Activated naive CD8-positive, alpha-beta T cell treated with anti-CD3 and anti-CD28 coated beads for 36 hours (primary cell): ENCODE data around the gene ZNF276. TPM values are rescaled to one million over a fixed set of nuclear protein-coding genes. Genes with fewer than 3 reads are reported as not detected.
A peak's percentile ranks its signal among the peaks of the same experiment; 100 is the strongest.
"Not testable (repeated sequence)": the region's sequence is repeated elsewhere in the genome, so short reads cannot be mapped to it uniquely, and the experiment has no call there.

Experiments
- DNase-seq: peaks from one replicate; pipeline ENCODE4 v3.0.0; 2021
- H3K27ac Mint-ChIP-seq: one replicate; pipeline ENCODE4 v1.8.0; 2022; ENCODE audit warnings: mild to moderate bottlenecking, moderate library complexity, mixed read lengths
- H3K27me3 Mint-ChIP-seq: one replicate; pipeline ENCODE4 v1.8.0; 2022; ENCODE audit warnings: mild to moderate bottlenecking, mixed read lengths
- H3K36me3 Mint-ChIP-seq: one replicate; pipeline ENCODE4 v1.8.0; 2021; ENCODE audit warnings: mild to moderate bottlenecking, mixed read lengths
- H3K4me1 Mint-ChIP-seq: one replicate; pipeline ENCODE4 v1.8.0; 2021; ENCODE audit warnings: mixed read lengths
- H3K4me3 Mint-ChIP-seq: one replicate; pipeline ENCODE4 v1.8.0; 2022; ENCODE audit warnings: mild to moderate bottlenecking, moderate library complexity, mixed read lengths
- H3K9me3 Mint-ChIP-seq: one replicate; pipeline ENCODE4 v1.8.0; 2022; ENCODE audit warnings: mixed read lengths
- total RNA-seq, 2 experiments: library from RNA; stranded (reverse); gene quantifications; one replicate each; pipeline ENCODE4 v1.2.3, GENCODE V29; 2021

The ZNF276 gene
- total RNA-seq, 2 experiments from 2014 or later, result 24.7 to 24.9 TPM

GRCh38 chr16:89691986-89692569 lies 29.3 kb upstream of the ZNF276 start:
- Mint-ChIP-seq H3K27me3 (no peaks in the 10 kb centered on the region), H3K27ac (no peak overlapping the region), H3K9me3 (no peaks in the 10 kb centered on the region), H3K36me3 (peaks cover 12% of the 10 kb centered on the region), H3K4me1 (peaks cover 10% of the 10 kb centered on the region), H3K4me3 (no peak overlapping the region)
- no peak for DNase-seq

DNA sequence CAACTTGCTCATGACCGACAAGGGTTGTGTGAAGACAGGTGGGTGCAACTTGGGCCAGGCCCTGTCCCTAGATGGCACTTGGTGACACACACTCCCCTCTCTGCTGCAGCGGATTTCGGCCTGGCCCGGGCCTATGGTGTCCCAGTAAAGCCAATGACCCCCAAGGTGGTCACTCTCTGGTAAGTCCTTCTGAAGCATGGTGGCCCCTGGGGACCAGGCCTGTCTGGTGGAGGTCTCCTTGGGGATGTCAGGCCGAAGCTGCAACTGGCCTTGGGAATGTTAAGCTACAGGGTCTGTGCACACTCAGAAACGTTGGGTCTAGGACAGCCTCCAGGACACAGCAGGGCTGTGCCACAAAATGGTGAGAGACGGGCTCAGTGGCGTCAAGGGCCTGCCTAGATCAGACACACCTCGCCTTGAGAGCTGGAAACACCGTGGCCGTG lies 28.0 kb upstream of the ZNF276 start:
- H3K27ac Mint-ChIP-seq, result no peak overlapping the region
- H3K36me3 Mint-ChIP-seq, result peaks cover 6% of the 10 kb centered on the region

GRCh38 chr16:89693931-89694783 lies 27.2 kb upstream of the ZNF276 start:
- Mint-ChIP-seq H3K4me1 (no peaks in the 10 kb centered on the region), H3K27ac (no peak overlapping the region), H3K9me3 (no peaks in the 10 kb centered on the region), H3K36me3 (peaks cover 7% of the 10 kb centered on the region), H3K27me3 (no peaks in the 10 kb centered on the region), H3K4me3 (no peak overlapping the region)
- DNase-seq, result no peak

More for the DNA sequence above, 28.0 kb upstream of the ZNF276 start:
- DNase-seq, result no peak
- Mint-ChIP-seq H3K4me1 (peaks cover 2% of the 10 kb centered on the region), H3K9me3 (no peaks in the 10 kb centered on the region), H3K4me3 (no peak overlapping the region), H3K27me3 (no peaks in the 10 kb centered on the region)

- not testable (repeated sequence) for H3K27ac Mint-ChIP-seq, H3K27me3 Mint-ChIP-seq, H3K9me3 Mint-ChIP-seq, H3K4me3 Mint-ChIP-seq, H3K4me1 Mint-ChIP-seq, H3K36me3 Mint-ChIP-seq, DNase-seq
Measured at GRCh38 chr16:89694784-89695085, 26.6 kb upstream of the ZNF276 start.

DNA sequence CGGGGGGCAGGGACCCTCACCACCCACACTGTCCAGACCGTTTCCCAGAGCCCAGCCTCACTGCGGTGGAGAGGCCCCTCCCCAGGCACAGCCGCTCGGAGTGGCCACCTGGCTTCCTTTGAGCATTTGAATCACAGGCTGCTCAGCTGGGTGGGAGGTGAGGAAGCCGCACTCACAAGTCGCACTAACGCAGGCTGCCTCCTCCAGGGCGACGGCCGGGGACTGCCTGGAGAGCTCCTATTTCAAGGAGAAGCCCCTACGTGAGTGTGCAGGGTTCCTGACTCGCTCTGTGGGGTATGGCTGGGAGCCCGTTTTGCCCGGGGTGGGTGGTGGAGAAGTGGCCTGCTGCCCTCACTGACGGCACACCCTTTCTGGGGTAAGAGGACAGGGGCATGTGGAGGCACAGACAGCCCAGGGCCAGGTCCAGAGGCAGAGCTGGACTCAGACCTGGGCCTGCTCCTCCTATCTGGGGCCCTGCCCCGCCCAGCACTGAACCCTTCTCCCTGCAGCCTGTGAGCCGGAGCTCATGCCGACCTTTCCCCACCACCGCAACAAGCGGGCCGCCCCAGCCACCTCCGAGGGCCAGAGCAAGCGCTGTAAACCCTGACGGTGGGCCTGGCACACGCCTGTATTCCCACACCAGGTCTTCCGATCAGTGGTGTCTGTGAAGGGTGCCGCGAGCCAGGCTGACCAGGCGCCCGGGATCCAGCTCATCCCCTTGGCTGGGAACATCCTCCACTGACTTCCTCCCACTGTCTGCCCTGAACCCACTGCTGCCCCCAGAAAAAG lies 26.1 kb upstream of the ZNF276 start:
- H3K27me3 Mint-ChIP-seq, result no peaks in the 10 kb centered on the region
- H3K4me3 Mint-ChIP-seq, result no peak overlapping the region
- no peaks in the 10 kb centered on the region for H3K9me3 Mint-ChIP-seq
- no peak overlapping the region for H3K27ac Mint-ChIP-seq
- peaks cover 6% of the 10 kb centered on the region for H3K4me1 Mint-ChIP-seq
- H3K36me3 Mint-ChIP-seq, result peaks cover 4% of the 10 kb centered on the region
- no peak for DNase-seq

GRCh38 chr16:89695875-89696669 lies 25.3 kb upstream of the ZNF276 start:
- no peak overlapping the region for H3K4me3 Mint-ChIP-seq
- H3K9me3 Mint-ChIP-seq, result no peaks in the 10 kb centered on the region

DNA sequence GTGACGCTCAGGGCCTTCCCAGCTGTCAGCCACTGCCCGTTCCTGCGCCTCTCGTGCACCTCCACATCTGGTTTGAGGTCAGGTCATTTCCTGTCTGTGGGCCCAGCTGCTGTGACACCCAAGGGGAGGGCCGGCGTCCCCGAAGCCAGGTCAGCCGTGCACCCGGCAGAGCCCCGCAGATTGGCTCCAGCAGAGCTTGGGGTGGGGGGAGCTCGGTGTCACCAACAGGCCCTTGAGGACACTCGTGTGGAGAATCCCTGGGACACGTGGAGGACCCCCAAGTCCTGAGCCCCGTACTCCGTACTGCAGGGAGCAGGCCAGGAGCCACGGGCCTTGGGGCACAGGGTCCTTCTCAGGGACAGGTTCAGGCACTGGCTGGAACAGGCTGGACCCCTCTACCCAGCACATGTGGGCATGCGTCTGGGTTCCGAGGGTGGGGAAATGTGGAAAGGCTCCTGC lies 24.6 kb upstream of the ZNF276 start:
- no peak for DNase-seq
- Mint-ChIP-seq H3K9me3 (no peaks in the 10 kb centered on the region), H3K4me1 (peaks cover 6% of the 10 kb centered on the region), H3K36me3 (peaks cover 1% of the 10 kb centered on the region), H3K27ac (no peak overlapping the region), H3K4me3 (no peak overlapping the region), H3K27me3 (no peaks in the 10 kb centered on the region)

More at GRCh38 chr16:89695875-89696669, 25.3 kb upstream of the ZNF276 start:
- Mint-ChIP-seq H3K27ac (no peak overlapping the region), H3K27me3 (no peaks in the 10 kb centered on the region), H3K4me1 (peaks cover 6% of the 10 kb centered on the region), H3K36me3 (peaks cover 1% of the 10 kb centered on the region)
- DNase-seq, result no peak

DNA sequence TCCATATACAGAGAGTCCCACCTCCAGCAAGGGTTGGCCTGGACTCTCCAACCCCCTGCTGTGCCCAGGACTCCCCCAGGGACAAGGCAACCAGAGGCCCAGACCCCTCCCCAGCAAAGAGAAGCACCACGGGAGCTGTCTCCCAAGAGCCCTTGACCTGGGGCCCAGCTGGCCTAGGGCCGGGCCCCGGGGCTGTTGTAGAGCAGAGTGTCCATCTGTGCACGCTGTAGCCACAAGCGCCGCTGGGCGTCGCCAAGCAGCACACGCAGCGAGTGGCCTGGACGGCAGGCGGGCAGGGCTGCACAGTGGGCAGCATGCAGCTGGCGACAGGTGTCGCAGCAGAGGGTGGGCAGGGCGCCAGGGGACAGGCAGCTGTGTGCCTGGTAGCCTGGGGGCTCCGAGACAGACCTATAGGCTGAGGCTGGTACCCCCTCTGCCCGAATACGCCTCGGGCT lies 24.1 kb upstream of the ZNF276 start:
- Mint-ChIP-seq H3K4me1 (peaks cover 7% of the 10 kb centered on the region), H3K9me3 (no peaks in the 10 kb centered on the region), H3K27me3 (no peaks in the 10 kb centered on the region), H3K27ac (no peak overlapping the region), H3K4me3 (no peak overlapping the region), H3K36me3 (peaks cover 1% of the 10 kb centered on the region)
- DNase-seq, result no peak

- H3K4me3 Mint-ChIP-seq, result no peak overlapping the region
Measured at GRCh38 chr16:89697616-89698331, 23.6 kb upstream of the ZNF276 start.

DNA sequence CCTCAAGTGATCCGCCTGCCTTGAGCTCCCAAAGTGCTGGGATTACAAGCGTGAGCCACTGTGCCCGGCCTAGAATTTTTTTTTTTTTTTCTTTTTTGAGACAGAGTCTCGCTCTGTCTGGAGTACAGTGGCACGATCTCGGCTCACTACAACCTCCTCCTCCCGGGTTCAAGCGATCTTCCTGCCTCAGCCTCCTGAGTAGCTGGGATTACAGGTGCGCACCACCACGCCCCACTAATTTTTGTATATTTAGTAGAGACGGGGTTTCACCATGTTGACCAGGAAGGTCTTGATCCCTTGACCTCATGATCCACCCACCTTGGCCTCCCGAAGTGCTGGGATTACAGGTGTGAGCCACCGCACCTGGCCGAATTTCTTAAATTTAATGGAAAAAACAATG lies 22.6 kb upstream of the ZNF276 start:
- H3K4me1 Mint-ChIP-seq, result peaks cover 12% of the 10 kb centered on the region
- H3K9me3 Mint-ChIP-seq, H3K36me3 Mint-ChIP-seq, H3K27me3 Mint-ChIP-seq, H3K27ac Mint-ChIP-seq, H3K4me3 Mint-ChIP-seq, DNase-seq: not testable (repeated sequence)

More at GRCh38 chr16:89697616-89698331, 23.6 kb upstream of the ZNF276 start:
- peaks cover 1% of the 10 kb centered on the region for H3K36me3 Mint-ChIP-seq
- no peaks in the 10 kb centered on the region for H3K9me3 Mint-ChIP-seq
- DNase-seq, result no peak
- no peak overlapping the region for H3K27ac Mint-ChIP-seq
- H3K4me1 Mint-ChIP-seq, result peaks cover 12% of the 10 kb centered on the region
- H3K27me3 Mint-ChIP-seq, result no peaks in the 10 kb centered on the region

DNA sequence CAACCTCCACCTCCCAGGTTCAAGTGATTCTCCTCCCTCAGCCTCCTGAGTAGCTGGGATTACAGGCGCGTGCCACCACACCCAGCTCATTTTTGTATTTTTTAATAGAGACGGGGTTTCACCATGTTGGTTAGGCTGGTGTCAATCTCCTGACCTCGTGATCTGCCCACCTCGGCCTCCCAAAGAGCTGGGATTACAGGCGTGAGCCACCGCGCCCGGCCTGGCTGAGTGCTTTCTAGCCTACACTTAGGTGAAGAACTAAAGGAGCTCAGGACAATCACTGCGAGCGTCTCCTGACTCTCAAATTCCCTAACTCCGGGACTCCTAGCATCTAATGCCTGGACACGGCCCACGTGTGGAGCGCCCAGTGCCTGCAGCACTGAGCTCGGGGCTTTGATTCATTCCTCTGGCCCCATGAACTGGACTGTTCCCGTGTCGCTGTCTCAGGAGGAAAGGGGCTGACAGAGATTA lies 21.7 kb upstream of the ZNF276 start:
- H3K9me3 Mint-ChIP-seq, DNase-seq, H3K27ac Mint-ChIP-seq, H3K36me3 Mint-ChIP-seq, H3K4me3 Mint-ChIP-seq, H3K27me3 Mint-ChIP-seq: not testable (repeated sequence)
- peaks cover 12% of the 10 kb centered on the region for H3K4me1 Mint-ChIP-seq

DNA sequence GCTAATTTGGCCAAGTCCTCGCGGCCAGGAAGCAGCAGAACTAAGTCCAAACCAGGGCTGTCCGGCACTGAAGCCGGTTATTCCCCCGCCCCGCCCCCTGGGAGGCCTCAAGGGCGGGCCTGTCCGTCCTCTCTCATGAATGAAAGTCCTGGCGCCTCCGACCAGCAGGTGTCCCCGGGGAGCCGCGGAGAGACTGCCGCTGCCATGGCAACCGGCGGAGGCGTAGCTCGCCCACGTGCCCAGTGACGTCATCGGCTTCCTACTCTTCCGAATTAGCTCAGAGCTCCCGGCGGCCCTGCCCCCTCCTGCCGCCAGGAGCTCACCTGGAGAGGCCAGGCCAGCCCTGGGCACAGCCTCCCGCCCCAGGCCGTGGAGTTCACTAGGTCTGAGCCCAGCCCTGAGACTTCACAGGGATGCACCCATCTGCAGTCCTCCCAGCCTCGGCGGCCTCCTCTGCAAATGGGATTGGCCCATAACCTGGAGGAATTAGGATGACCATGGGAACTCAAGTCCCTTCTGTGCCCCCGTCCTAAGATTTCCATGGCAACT lies 21.2 kb upstream of the ZNF276 start:
- Mint-ChIP-seq H3K36me3 (peaks cover 1% of the 10 kb centered on the region), H3K9me3 (no peaks in the 10 kb centered on the region), H3K27ac (peak overlapping the region; percentile 34), H3K27me3 (no peaks in the 10 kb centered on the region), H3K4me3 (peak overlapping the region; percentile 59), H3K4me1 (peaks cover 12% of the 10 kb centered on the region)
- DNase-seq, result peak; percentile 96

- Mint-ChIP-seq H3K36me3 (peaks cover 1% of the 10 kb centered on the region), H3K4me1 (peaks cover 13% of the 10 kb centered on the region), H3K4me3 (peak overlapping the region; percentile 77), H3K27me3 (no peaks in the 10 kb centered on the region), H3K27ac (peak overlapping the region; percentile 34), H3K9me3 (no peaks in the 10 kb centered on the region)
- DNase-seq, result peak; percentile 74
Measured at GRCh38 chr16:89700649-89701424, 20.5 kb upstream of the ZNF276 start.
